Measurements from ENCODE around the gene TNFRSF14. TPM values are rescaled to one million over a fixed set of nuclear protein-coding genes. Genes with fewer than 3 reads are reported as not detected.

TNFRSF14 gene
- total RNA-seq, 4 donors from 2014 or later: 35.2 to 43.6 (median 38.3) TPM

GRCh38 chr1:2595812-2596529 lies 39.8 kb downstream of the TNFRSF14 start:
- intact Hi-C loops (cut with DNase I; ENCODE audit: low total_unique reads): no loop called here
- DNase-seq (ENCODE audit: low spot score in 2 of 2): no peak
- no peak for TF ChIP-seq POLR2A (IDR thresholded peaks at IDR 0.05)
- TF ChIP-seq CTCF (IDR thresholded peaks at IDR 0.05): no peak
- 84 to 86% methylated on average over 22 to 30 of the region's 31 CpGs for WGBS, 2 donors
- no peak overlapping the region for H3K4me3 ChIP-seq (ENCODE audit: low read depth, poor library complexity, severe bottlenecking)

GRCh38 chr1:2596530-2597333 lies 40.6 kb downstream of the TNFRSF14 start:
- TF ChIP-seq CTCF (IDR thresholded peaks at IDR 0.05) (no peak), POLR2A (IDR thresholded peaks at IDR 0.05) (no peak)
- no peak overlapping the region for H3K4me3 ChIP-seq (ENCODE audit: low read depth, poor library complexity, severe bottlenecking)
- intact Hi-C loops (cut with DNase I; ENCODE audit: low total_unique reads): no loop called here
- DNase-seq (ENCODE audit: low spot score in 2 of 2): no peak
- 75 to 87% methylated on average over 25 of the region's 28 CpGs for WGBS, 2 donors

GRCh38 chr1:2597441-2598328 lies 41.5 kb downstream of the TNFRSF14 start:
- TF ChIP-seq POLR2A (IDR thresholded peaks at IDR 0.05) (no peak), CTCF (IDR thresholded peaks at IDR 0.05) (no peak)
- DNase-seq (ENCODE audit: low spot score in 2 of 2): no peak
- 77 to 84% methylated on average over 34 of the region's 34 CpGs for WGBS, 2 donors
- intact Hi-C loops (cut with DNase I; ENCODE audit: low total_unique reads): no loop called here
- H3K4me3 ChIP-seq (ENCODE audit: low read depth, poor library complexity, severe bottlenecking): no peak overlapping the region

GRCh38 chr1:2598329-2598931 lies 42.3 kb downstream of the TNFRSF14 start:
- intact Hi-C loops (cut with DNase I; ENCODE audit: low total_unique reads): no loop called here
- DNase-seq (ENCODE audit: low spot score in 2 of 2): no peak
- no peak for TF ChIP-seq POLR2A (IDR thresholded peaks at IDR 0.05)
- no peak for TF ChIP-seq CTCF (IDR thresholded peaks at IDR 0.05)
- 81 to 91% methylated on average over 3 of the region's 3 CpGs for WGBS, 2 donors
- H3K4me3 ChIP-seq (ENCODE audit: low read depth, poor library complexity, severe bottlenecking): no peak overlapping the region

- WGBS, 2 donors: 76 to 82% methylated on average over 18 of the region's 18 CpGs
- H3K4me3 ChIP-seq (ENCODE audit: low read depth, poor library complexity, severe bottlenecking): no peak overlapping the region
- DNase-seq (ENCODE audit: low spot score in 2 of 2): peak in 1 of 2 donors; percentile 66
- intact Hi-C loops (cut with DNase I; ENCODE audit: low total_unique reads): no loop called here
- TF ChIP-seq POLR2A (IDR thresholded peaks at IDR 0.05) (no peak), CTCF (IDR thresholded peaks at IDR 0.05) (no peak)
Measured at GRCh38 chr1:2601721-2602303, 45.6 kb downstream of the TNFRSF14 start.

Data from lower leg skin (tissue), 4 donors.